Measurements from ENCODE around the gene GPR146. TPM values are rescaled to one million over a fixed set of nuclear protein-coding genes. Genes with fewer than 3 reads are reported as not detected.

The GPR146 gene
- total and polyA plus RNA-seq, 2 of the 13 experiments (the other 11 are each of a cell fraction or from before 2014, with no cell fraction given) = 2.0 to 15.9 TPM

DNA sequence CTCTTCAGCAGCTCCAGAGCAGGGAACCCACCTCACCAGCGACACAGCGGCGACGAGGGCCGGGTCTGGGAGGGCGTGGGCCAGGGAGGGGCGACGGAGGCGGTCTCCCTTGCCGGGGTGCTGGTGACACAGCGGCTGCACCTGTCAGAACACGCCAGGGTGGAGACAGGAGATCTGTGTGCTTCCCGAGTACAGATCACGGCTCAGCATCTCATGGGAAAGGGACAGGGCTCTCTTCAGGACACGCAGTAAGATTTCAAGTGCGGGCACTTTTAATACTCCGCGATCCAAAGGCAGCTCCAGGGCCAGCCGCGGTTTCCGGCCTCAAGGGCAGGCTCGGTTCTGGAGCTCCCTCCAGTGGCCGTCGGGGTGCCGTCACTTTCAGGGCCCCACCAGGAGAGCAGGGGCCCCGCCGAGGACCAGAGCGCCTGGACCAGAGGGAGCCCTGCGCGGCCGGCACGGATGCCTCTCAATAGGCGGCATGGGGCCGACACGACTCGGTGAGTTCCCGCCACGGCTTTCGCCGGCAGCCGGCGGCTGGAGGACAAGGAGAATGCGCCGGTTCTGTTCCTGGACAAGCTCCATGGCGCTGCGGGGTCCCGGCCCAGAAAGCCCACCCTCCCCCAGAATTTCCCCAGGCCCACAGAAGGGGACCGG, 21.4 kb downstream of the GPR146 start (continued):
- peak; percentile 28; the same call in 1 of the 2 replicates for TF ChIP-seq BCL6 (CRISPR knock-in tag; IDR thresholded peaks at IDR 0.05)
- TF ChIP-seq, protein P1, sequence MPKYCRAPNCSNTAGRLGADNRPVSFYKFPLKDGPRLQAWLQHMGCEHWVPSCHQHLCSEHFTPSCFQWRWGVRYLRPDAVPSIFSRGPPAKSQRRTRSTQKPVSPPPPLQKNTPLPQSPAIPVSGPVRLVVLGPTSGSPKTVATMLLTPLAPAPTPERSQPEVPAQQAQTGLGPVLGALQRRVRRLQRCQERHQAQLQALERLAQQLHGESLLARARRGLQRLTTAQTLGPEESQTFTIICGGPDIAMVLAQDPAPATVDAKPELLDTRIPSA (CRISPR knock-in tag; IDR thresholded peaks at IDR 0.05; ENCODE audit: borderline replicate concordance) = peak; percentile 53; the same call in 1 of the 2 replicates
- no peak for TF ChIP-seq CENPX (CRISPR knock-in tag; IDR thresholded peaks at IDR 0.05)
- TF ChIP-seq ZBTB1 (CRISPR knock-in tag; IDR thresholded peaks at IDR 0.05; ENCODE audit: borderline replicate concordance) = no peak
- TF ChIP-seq SMYD3 (CRISPR knock-in tag; IDR thresholded peaks at IDR 0.05) = no peak
- TF ChIP-seq ZFY (CRISPR knock-in tag; IDR thresholded peaks at IDR 0.05) = 0 out of 2 replicates have a peak, but pooled peaks have one; percentile 42
- TF ChIP-seq TFAP4 (IDR thresholded peaks at IDR 0.05; ENCODE audit: borderline replicate concordance, low read depth) = no peak
- TF ChIP-seq RXRB (CRISPR knock-in tag; IDR thresholded peaks at IDR 0.05; ENCODE audit: borderline replicate concordance) = peak; percentile 53; the same call in 1 of the 2 replicates
- peak; percentile 41; the same call in 1 of the 2 replicates for TF ChIP-seq MAZ (IDR thresholded peaks at IDR 0.05; ENCODE audit: borderline replicate concordance, low read depth, low read length)
- no peak for TF ChIP-seq MAZ (CRISPR knock-in tag; IDR thresholded peaks at IDR 0.05; ENCODE audit: low read depth)
- TF ChIP-seq TFDP1 (CRISPR knock-in tag; IDR thresholded peaks at IDR 0.05; ENCODE audit: borderline replicate concordance) = no peak
- TF ChIP-seq LCORL (IDR thresholded peaks at IDR 0.05) = no peak
- TF ChIP-seq LCORL (CRISPR knock-in tag; IDR thresholded peaks at IDR 0.05) = peak; percentile 73
- TF ChIP-seq ZNF564 (CRISPR knock-in tag; IDR thresholded peaks at IDR 0.05) = no peak
- TF ChIP-seq, protein P2, sequence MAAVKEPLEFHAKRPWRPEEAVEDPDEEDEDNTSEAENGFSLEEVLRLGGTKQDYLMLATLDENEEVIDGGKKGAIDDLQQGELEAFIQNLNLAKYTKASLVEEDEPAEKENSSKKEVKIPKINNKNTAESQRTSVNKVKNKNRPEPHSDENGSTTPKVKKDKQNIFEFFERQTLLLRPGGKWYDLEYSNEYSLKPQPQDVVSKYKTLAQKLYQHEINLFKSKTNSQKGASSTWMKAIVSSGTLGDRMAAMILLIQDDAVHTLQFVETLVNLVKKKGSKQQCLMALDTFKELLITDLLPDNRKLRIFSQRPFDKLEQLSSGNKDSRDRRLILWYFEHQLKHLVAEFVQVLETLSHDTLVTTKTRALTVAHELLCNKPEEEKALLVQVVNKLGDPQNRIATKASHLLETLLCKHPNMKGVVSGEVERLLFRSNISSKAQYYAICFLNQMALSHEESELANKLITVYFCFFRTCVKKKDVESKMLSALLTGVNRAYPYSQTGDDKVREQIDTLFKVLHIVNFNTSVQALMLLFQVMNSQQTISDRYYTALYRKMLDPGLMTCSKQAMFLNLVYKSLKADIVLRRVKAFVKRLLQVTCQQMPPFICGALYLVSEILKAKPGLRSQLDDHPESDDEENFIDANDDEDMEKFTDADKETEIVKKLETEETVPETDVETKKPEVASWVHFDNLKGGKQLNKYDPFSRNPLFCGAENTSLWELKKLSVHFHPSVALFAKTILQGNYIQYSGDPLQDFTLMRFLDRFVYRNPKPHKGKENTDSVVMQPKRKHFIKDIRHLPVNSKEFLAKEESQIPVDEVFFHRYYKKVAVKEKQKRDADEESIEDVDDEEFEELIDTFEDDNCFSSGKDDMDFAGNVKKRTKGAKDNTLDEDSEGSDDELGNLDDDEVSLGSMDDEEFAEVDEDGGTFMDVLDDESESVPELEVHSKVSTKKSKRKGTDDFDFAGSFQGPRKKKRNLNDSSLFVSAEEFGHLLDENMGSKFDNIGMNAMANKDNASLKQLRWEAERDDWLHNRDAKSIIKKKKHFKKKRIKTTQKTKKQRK (IDR thresholded peaks at IDR 0.05; ENCODE audit: low read length) = no peak
- no peak for TF ChIP-seq ZNF468 (CRISPR knock-in tag; IDR thresholded peaks at IDR 0.05)
- TF ChIP-seq HOXA7 (CRISPR knock-in tag; IDR thresholded peaks at IDR 0.05) = no peak
- TF ChIP-seq, protein P3, sequence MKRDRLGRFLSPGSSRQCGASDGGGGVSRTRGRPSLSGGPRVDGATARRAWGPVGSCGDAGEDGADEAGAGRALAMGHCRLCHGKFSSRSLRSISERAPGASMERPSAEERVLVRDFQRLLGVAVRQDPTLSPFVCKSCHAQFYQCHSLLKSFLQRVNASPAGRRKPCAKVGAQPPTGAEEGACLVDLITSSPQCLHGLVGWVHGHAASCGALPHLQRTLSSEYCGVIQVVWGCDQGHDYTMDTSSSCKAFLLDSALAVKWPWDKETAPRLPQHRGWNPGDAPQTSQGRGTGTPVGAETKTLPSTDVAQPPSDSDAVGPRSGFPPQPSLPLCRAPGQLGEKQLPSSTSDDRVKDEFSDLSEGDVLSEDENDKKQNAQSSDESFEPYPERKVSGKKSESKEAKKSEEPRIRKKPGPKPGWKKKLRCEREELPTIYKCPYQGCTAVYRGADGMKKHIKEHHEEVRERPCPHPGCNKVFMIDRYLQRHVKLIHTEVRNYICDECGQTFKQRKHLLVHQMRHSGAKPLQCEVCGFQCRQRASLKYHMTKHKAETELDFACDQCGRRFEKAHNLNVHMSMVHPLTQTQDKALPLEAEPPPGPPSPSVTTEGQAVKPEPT (CRISPR knock-in tag; IDR thresholded peaks at IDR 0.05; ENCODE audit: low read depth) = no peak
- TF ChIP-seq ZNF558 (CRISPR knock-in tag; IDR thresholded peaks at IDR 0.05; ENCODE audit: borderline replicate concordance) = no peak
- TF ChIP-seq GTF2F1 (IDR thresholded peaks at IDR 0.05; ENCODE audit: low read length) = no peak
- no peak for TF ChIP-seq ZNF773 (CRISPR knock-in tag; IDR thresholded peaks at IDR 0.05; ENCODE audit: borderline replicate concordance)
- TF ChIP-seq NAIF1 (CRISPR knock-in tag; IDR thresholded peaks at IDR 0.05; ENCODE audit: borderline replicate concordance) = no peak
- no peak for TF ChIP-seq ZSCAN21 (CRISPR knock-in tag; IDR thresholded peaks at IDR 0.05; ENCODE audit: borderline replicate concordance)

Data from HepG2 (cell line).